SJCRH30 (cell line): ENCODE data around the gene DOK6. TPM values are rescaled to one million over a fixed set of nuclear protein-coding genes. Genes with fewer than 3 reads are reported as not detected.

Experiments
- DNase-seq, 2 experiments: peaks; one replicate each; pipeline ENCODE4 v3.0.0-alpha.2; 2015 to 2020
- H3K27ac ChIP-seq: fragments of 250-450 bp; sonication (Bioruptor Pico); 2 replicates; pipeline ENCODE4 v1.5.1; 2020; ENCODE audit warnings: mild to moderate bottlenecking, moderate library complexity
- H3K27me3 ChIP-seq: fragments of 250-450 bp; sonication (Bioruptor Pico); 2 replicates; pipeline ENCODE4 v1.5.1; 2020; ENCODE audit warnings: mild to moderate bottlenecking, moderate library complexity
- H3K36me3 ChIP-seq: fragments of 250-450 bp; sonication (Bioruptor Pico); 2 replicates; pipeline ENCODE4 v1.5.1; 2020; ENCODE audit warnings: mild to moderate bottlenecking, moderate library complexity
- H3K4me1 ChIP-seq: fragments of 250-450 bp; sonication (Bioruptor Pico); 2 replicates; pipeline ENCODE4 v1.5.1; 2020; ENCODE audit warnings: mild to moderate bottlenecking, moderate library complexity
- H3K4me3 ChIP-seq: fragments of 250-450 bp; sonication (Bioruptor Pico); 2 replicates; pipeline ENCODE4 v1.5.1; 2020; ENCODE audit warnings: mild to moderate bottlenecking, moderate library complexity
- H3K9me3 ChIP-seq: fragments of 250-450 bp; sonication (Bioruptor Pico); replicated peaks from 2 replicates; pipeline ENCODE4 v1.5.1; 2020; ENCODE audit warnings: mild to moderate bottlenecking, moderate library complexity
- total RNA-seq: library from RNA; depleted of rRNA; stranded (reverse); fragments of >200 nt; shearing (Covaris generic); gene quantifications from 2 replicates; pipeline ENCODE4 v1.2.3, GENCODE V29; 2014

The DOK6 gene
- total RNA-seq, 1 experiment from 2014 or later: 0.47 TPM

DNA sequence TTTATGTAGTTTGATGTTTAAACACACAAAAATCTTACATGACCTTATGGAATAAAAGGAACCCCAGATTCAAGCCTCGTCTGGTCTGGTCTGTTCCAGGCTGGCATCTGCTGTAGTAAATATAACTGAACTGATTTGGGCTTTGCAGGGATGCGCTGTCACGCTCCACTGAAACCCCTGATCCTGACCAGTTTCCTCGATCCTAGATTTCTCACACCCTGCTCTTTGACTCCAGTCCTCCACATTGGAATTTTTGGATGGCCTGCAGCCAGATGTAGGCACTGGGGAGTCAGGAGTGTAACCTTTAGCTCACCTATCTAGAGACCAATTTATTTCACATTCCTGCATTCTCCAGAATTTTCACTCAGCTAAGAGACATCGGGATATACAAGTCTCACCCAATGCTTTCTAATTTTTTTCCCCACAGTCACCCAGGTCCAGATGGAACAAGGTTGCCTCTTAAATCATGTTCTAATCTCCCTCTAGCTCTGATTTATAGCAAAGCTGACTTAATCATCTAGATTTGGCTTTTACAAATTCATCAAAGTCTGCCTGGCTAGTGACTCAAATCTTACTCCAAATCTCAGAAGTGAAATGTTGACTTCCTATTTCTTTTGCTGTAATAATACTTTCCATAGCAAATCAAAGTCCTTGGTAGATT lies 327.4 kb downstream of the DOK6 start:
- no peaks in the 10 kb centered on the region for H3K36me3 ChIP-seq
- no peak overlapping the region for H3K27ac ChIP-seq
- DNase-seq: no peak
- H3K4me3 ChIP-seq: no peak overlapping the region
- no peaks in the 10 kb centered on the region for H3K27me3 ChIP-seq
- no peaks in the 10 kb centered on the region for H3K4me1 ChIP-seq
- H3K9me3 ChIP-seq: no peaks in the 10 kb centered on the region

DNA sequence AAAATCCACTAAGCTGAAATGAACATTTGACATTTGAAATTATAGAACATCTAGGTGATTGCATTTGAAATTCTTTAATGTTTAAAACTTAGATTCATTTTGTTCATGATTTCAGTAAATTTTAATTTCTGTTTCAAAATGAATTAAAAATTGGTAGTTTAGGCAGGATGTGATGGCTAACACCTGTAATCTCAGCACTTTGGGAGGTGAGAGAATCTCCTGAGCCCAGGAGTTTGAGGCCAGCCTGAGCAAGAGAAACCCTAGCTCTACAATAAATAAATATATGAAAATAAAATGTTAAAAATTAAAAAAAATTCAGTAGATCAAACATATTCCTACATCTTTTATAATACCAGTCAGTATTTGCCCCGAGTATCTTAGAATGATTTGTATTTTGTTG lies 330.0 kb downstream of the DOK6 start:
- Histone ChIP-seq H3K9me3 (no peaks in the 10 kb centered on the region), H3K4me1 (no peaks in the 10 kb centered on the region), H3K27me3 (no peaks in the 10 kb centered on the region), H3K27ac (no peak overlapping the region), H3K4me3 (no peak overlapping the region), H3K36me3 (no peaks in the 10 kb centered on the region)
- DNase-seq: no peak

GRCh38 chr18:69734536-69734935 lies 333.8 kb downstream of the DOK6 start:
- Histone ChIP-seq H3K4me1 (no peaks in the 10 kb centered on the region), H3K27ac (no peak overlapping the region), H3K4me3 (no peak overlapping the region), H3K27me3 (no peaks in the 10 kb centered on the region), H3K36me3 (no peaks in the 10 kb centered on the region), H3K9me3 (no peaks in the 10 kb centered on the region)
- no peak for DNase-seq

- H3K27me3 ChIP-seq: no peaks in the 10 kb centered on the region
- H3K4me3 ChIP-seq: no peak overlapping the region
- no peaks in the 10 kb centered on the region for H3K9me3 ChIP-seq
- H3K27ac ChIP-seq: no peak overlapping the region
- DNase-seq: no peak
- no peaks in the 10 kb centered on the region for H3K4me1 ChIP-seq
- H3K36me3 ChIP-seq: no peaks in the 10 kb centered on the region
Measured at GRCh38 chr18:69736730-69737129, 336.0 kb downstream of the DOK6 start.

DNA sequence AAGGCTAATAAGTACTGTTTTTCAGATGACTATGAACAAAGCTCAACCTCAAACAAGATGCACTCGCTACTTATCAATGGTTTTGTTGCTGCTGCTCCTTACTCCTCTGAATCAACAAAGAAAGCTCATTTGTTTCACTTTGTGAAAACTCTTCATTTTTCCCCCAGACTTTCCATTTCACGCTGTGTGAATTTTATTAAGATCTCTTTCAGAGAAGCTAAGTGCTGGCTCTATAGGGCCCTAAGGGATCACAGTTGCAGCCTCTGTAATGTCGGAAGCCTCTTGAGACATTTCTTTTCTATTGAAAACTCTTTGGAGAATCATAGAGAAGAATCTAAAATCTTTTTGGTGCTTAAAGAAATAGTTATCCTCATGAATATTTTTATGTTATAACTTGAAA lies 337.2 kb downstream of the DOK6 start:
- no peak for DNase-seq

GRCh38 chr18:69747388-69747787 lies 346.7 kb downstream of the DOK6 start:
- Histone ChIP-seq H3K4me1 (no peaks in the 10 kb centered on the region), H3K36me3 (no peaks in the 10 kb centered on the region), H3K27ac (no peak overlapping the region), H3K9me3 (no peaks in the 10 kb centered on the region), H3K4me3 (no peak overlapping the region), H3K27me3 (no peaks in the 10 kb centered on the region)
- DNase-seq: no peak

More for the DNA sequence above, 337.2 kb downstream of the DOK6 start:
- Histone ChIP-seq H3K9me3 (no peaks in the 10 kb centered on the region), H3K27ac (no peak overlapping the region), H3K4me1 (no peaks in the 10 kb centered on the region), H3K27me3 (no peaks in the 10 kb centered on the region), H3K36me3 (no peaks in the 10 kb centered on the region), H3K4me3 (no peak overlapping the region)

DNA sequence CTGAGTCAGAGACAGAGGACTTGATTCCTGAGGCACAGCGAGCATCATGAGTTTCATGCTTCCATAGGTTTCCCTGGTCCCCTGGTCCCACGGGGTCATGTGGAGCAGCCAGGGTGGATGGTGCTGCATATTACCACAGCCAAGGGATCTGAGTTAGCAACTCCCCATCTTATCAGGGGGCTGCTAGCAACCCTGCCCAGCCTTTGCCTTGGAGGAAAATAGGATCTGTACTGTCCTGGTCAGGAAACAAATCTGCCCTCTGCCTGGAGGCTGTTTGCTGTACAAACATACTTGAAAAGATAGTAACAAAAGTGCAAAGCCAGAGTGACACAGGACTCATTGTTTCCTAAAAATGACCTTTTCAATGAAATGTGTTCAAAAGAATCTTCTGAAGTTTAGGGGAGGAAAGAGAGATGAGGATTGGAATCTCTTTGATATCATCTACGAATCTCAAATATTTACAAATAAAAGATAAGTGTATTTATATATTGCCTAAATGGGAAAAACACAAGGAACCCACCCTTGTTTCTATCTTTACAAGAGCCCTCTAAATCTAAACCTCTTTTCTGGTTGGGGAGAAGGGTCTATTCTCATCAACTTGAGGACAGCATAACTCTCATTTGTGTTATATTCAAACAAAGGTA lies 352.2 kb downstream of the DOK6 start:
- Histone ChIP-seq H3K4me1 (no peaks in the 10 kb centered on the region), H3K9me3 (no peaks in the 10 kb centered on the region), H3K27ac (no peak overlapping the region), H3K27me3 (no peaks in the 10 kb centered on the region), H3K36me3 (no peaks in the 10 kb centered on the region), H3K4me3 (no peak overlapping the region)
- DNase-seq: no peak

DNA sequence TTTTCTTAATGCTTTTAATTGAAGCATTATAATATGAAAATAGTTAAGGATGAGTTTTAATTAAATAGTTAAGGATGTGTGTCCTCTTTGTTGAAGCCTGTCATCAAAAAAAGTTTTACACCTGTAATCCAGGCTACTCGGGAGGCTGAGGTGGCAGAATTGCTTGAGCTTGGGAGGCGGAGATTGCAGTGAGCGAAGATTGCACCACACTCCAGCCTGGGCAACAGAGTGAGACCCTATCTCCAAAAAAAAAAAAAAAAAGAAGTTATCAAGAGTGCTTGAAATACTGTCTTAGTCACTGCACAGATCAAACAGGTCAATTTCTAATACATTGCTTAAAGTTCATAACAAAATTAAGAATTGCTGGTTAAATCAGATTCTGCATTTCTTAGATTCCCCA lies 353.4 kb downstream of the DOK6 start:
- Histone ChIP-seq H3K36me3 (no peaks in the 10 kb centered on the region), H3K9me3 (no peaks in the 10 kb centered on the region), H3K4me3 (no peak overlapping the region), H3K27me3 (no peaks in the 10 kb centered on the region), H3K4me1 (no peaks in the 10 kb centered on the region), H3K27ac (no peak overlapping the region)
- no peak for DNase-seq

DNA sequence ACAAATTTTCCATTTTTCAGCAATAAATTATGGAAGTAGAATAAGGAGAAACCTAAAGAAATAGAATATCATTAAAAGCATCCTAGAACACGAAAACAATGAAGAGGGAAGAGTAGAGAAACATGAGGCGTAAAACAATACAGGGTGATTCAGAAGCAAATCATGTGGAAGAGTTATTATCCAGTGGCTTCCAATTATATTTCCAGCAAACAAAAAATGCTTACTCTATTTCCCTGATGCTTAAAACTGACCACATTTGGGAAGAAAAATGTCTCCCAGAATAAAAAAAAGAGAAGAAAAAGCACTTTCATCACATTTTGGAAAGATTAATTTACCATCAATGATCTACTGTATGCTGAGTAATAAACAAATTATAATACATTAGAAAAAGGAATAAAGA lies 354.4 kb downstream of the DOK6 start:
- Histone ChIP-seq H3K9me3 (no peaks in the 10 kb centered on the region), H3K4me3 (no peak overlapping the region)
- DNase-seq: no peak

GRCh38 chr18:69755856-69756496 lies 355.3 kb downstream of the DOK6 start:
- Histone ChIP-seq H3K36me3 (no peaks in the 10 kb centered on the region), H3K4me3 (no peak overlapping the region), H3K4me1 (no peaks in the 10 kb centered on the region), H3K27ac (no peak overlapping the region), H3K27me3 (no peaks in the 10 kb centered on the region), H3K9me3 (no peaks in the 10 kb centered on the region)
- DNase-seq: no peak

More for the DNA sequence above, 354.4 kb downstream of the DOK6 start:
- no peaks in the 10 kb centered on the region for H3K27me3 ChIP-seq
- H3K27ac ChIP-seq: no peak overlapping the region
- no peaks in the 10 kb centered on the region for H3K4me1 ChIP-seq
- H3K36me3 ChIP-seq: no peaks in the 10 kb centered on the region

DNA sequence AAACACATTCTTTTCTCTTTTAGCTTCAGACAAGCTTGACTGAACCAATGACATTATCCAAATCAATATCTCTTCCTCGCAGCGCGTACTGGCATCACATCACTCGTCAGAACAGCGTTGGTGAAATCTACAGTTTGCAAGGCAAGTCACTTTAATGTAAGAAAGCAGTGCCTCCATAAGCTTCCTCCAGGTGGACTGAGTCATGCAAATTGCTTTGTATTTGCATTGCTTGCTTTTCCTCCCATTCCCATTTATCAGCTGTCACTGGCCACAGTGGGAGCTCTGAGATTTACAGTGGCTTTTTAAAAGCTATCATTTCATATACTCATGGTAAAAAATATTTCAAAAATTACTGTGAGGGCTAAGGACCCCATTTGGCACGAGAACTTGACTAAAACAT lies 357.0 kb downstream of the DOK6 start:
- H3K36me3 ChIP-seq: no peaks in the 10 kb centered on the region
- H3K9me3 ChIP-seq: no peaks in the 10 kb centered on the region
- no peaks in the 10 kb centered on the region for H3K4me1 ChIP-seq
- no peaks in the 10 kb centered on the region for H3K27me3 ChIP-seq
- no peak overlapping the region for H3K4me3 ChIP-seq
- no peak for DNase-seq
- H3K27ac ChIP-seq: no peak overlapping the region

DNA sequence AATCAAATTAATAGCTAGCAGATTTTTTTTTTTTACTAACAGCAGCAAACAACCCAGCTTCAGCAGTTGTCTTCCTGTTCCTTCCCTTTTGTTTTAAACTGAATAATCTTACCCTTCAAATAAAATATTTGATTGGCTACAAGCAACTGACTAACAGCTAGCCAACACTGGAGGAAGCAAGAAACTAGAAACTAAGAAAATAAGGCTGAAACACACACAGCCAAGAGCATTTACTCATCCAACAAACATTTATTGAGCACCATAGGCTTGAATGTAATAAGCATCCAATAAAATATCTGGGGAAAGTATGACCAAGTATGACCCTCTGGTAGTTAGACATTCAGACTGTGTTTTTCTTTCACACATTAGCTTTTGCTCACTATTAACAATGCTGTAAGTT lies 357.8 kb downstream of the DOK6 start:
- no peak overlapping the region for H3K4me3 ChIP-seq
- no peaks in the 10 kb centered on the region for H3K9me3 ChIP-seq
- DNase-seq: no peak
- H3K27me3 ChIP-seq: no peaks in the 10 kb centered on the region
- H3K27ac ChIP-seq: no peak overlapping the region
- no peaks in the 10 kb centered on the region for H3K36me3 ChIP-seq
- no peaks in the 10 kb centered on the region for H3K4me1 ChIP-seq

GRCh38 chr18:69759046-69759445 lies 358.4 kb downstream of the DOK6 start:
- Histone ChIP-seq H3K9me3 (no peaks in the 10 kb centered on the region), H3K36me3 (no peaks in the 10 kb centered on the region), H3K27me3 (no peaks in the 10 kb centered on the region), H3K4me3 (no peak overlapping the region), H3K27ac (no peak overlapping the region), H3K4me1 (no peaks in the 10 kb centered on the region)
- no peak for DNase-seq

GRCh38 chr18:69763002-69763401 lies 362.3 kb downstream of the DOK6 start:
- H3K36me3 ChIP-seq: no peaks in the 10 kb centered on the region
- H3K27me3 ChIP-seq: no peaks in the 10 kb centered on the region
- H3K4me3 ChIP-seq: no peak overlapping the region
- H3K27ac ChIP-seq: no peak overlapping the region
- H3K9me3 ChIP-seq: no peaks in the 10 kb centered on the region
- no peak for DNase-seq
- H3K4me1 ChIP-seq: no peaks in the 10 kb centered on the region

DNA sequence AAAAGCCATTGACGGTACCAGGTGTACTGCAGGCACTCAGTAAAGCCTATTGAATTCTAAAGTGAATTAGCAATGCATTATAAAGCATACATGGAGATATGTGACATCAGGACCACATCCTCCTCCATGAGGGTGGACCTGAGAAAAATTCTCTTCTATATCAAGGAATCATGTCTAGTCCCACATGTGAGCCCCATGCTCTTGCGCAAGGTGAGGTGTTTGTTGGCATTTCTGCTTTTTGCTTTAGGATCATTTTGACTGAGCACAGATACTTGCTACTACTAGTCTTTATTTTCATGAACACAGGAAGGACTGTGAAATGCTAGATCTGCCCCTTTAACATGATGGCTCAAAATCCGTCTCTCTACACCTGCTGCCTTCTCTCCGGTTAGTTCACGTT lies 363.1 kb downstream of the DOK6 start:
- Histone ChIP-seq H3K27me3 (no peaks in the 10 kb centered on the region), H3K4me3 (no peak overlapping the region), H3K36me3 (no peaks in the 10 kb centered on the region), H3K9me3 (no peaks in the 10 kb centered on the region), H3K27ac (no peak overlapping the region), H3K4me1 (no peaks in the 10 kb centered on the region)
- DNase-seq: no peak

DNA sequence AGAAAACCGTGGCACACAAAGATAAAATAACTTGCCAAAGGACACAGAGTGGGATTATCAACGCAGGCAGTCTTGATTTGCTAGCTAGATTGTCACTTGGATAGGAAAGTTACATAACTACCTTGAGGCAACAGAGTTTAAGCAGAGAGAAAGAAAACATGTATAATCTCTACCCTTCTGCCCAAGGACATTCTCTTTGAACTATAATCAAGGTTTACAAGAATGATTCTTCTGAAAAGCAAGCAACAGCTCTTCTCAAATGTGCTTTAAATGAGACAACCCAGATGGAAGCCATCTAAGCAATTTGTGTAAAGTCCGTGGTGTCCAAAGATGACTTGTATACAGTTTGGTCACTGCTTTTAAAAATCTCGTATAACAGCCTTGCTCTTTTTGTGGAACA lies 369.6 kb downstream of the DOK6 start:
- no peak for DNase-seq
- no peaks in the 10 kb centered on the region for H3K4me1 ChIP-seq

More for the DNA sequence above, 369.6 kb downstream of the DOK6 start:
- Histone ChIP-seq H3K36me3 (no peaks in the 10 kb centered on the region), H3K9me3 (no peaks in the 10 kb centered on the region), H3K27ac (no peak overlapping the region), H3K27me3 (no peaks in the 10 kb centered on the region), H3K4me3 (no peak overlapping the region)
